Amniotic stem cell (primary cell): ENCODE measurements around the gene TRIP13.
"Not testable (repeated sequence)": the region's sequence is repeated elsewhere in the genome, so short reads cannot be mapped to it uniquely, and the experiment has no call there.

ENCODE experiments used
- DNase-seq: peaks from one replicate; lab custom pipeline; 2025; lab: John Stamatoyannopoulos, UW

Gene TRIP13

GRCh38 chr5:891837-892393 is 769 bp upstream of the TRIP13 start:
- no peak for DNase-seq

DNA sequence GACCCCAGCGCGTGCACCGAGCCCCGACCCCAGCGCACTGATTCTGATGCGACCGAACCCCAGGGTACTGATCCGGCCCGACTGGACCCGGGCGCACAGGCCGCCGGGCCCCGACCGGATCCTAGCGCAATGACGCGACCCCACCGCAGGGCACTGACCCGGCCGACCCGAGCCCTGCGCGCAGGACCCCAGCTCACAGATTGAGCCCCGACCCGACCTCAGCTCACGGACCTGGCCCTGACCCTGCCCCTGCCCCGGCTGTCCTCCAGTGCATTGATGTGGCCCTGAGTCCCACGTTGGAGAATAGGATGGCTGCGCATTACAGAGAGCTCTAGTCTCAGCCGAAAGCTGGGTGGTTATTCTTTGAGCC is 438 bp downstream of the TRIP13 start:
- DNase-seq: no peak

- DNase-seq: no peak
Observed at GRCh38 chr5:893711-894110, 1.0 kb downstream of the TRIP13 start.

GRCh38 chr5:900781-901180 is 8.1 kb downstream of the TRIP13 start:
- DNase-seq: no peak

DNA sequence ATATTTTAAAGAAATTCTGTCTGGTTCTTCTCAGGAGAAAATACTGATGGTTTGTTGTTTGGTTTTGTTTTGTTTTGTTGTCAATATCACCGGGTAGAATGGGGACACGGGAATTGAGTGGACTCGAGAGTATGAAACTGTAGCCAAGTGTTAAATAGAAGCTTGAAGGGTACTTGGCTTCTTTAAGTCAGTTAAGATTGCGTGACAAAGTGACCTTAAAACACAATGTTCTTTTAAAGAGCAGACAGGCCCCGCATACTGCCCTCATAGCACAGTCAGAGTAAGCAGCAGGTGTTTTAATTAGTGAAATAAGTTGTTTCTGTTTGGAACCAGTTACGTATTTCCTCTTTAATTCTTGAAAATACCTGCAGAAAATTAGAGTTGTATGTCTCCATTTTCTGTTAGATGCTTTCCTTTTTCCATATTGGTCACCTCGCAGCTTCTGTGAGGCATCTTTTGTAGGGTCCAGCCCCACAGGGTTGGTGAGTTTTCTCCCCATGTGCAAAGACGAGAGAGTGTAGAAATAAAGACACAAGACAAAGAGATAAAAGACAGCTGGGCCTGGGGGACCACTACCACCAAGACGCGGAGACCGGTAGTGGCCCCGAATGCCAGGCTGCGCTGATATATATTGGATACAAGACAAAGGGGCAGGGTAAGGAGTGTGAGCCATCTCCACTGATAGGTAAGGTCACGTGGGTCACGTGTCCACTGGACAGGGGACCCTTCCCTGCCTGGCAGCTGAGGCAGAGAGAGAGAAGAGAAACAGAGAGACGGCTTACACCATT is 9.6 kb downstream of the TRIP13 start:
- no peak for DNase-seq

GRCh38 chr5:903756-904096 is 11.0 kb downstream of the TRIP13 start:
- DNase-seq: no peak

- DNase-seq: no peak
Observed at GRCh38 chr5:905139-905642, 12.5 kb downstream of the TRIP13 start.

DNA sequence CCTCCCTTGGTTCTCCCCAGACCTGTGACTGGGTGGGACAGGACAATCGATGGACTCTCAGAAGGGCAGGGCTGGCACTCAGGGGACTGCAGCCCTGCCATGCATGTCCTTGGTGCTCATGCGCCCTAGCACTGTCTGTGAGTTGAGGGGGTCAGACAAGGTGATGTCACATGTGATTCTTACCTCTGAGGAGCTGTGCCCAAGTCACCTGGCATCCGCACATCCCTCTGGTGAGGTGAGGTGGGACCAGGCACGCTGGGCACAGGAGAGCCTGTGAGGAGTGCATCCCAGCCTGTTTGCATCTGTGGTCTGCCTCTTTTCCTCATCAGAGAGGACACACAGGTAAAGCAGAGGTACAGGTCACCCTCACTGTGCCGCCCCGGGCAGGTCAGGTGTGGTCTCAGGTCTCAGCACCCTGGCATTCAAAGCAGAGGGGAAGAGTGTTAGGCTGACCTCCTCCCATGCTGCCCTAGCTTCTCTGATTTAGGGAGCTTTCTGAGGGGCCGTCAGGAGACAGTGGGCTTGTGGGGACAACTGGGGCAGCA is 14.8 kb downstream of the TRIP13 start:
- DNase-seq: no peak

- no peak for DNase-seq
Observed at GRCh38 chr5:908172-908571, 15.5 kb downstream of the TRIP13 start.

DNA sequence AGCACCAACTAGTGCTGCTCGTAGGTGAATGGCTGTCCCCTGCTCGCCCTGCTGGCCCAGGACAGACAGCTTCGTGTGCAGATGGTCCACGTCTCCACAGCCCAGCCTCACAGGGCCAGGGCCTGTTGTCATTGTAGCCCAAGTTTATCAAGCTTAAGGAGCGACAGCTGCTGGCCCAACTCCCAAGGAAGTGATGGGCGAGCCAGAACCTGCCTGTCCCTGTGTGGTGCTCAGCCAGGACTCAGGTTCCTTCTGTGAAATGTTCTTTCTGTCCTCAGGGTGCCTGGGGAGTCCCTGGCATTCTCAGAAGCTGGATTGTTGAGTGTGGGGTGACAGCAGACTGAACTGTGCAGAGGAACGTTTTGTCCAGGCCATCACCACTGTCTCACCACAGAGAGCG is 16.4 kb downstream of the TRIP13 start:
- no peak for DNase-seq

GRCh38 chr5:909994-910768 is 17.5 kb downstream of the TRIP13 start:
- no peak for DNase-seq

DNA sequence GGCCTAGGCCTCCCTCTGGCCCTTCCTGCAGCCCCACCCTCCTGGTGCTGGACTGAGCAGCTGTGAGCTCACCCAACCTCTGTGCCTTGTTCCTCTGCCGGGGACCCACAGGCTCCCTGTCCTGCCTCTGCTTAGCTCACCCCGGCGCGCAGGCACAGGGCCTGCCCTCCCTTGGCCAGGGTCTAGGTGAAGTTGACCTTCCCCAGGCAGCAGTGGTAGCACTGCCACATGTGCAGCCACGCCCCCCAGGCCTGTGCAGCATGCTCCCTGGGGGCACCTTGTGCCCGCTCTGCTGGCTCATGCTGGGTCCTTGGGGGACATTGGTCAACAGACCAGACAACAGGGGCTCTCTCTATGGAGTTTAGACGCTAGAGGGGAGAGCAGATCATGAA is 18.1 kb downstream of the TRIP13 start:
- DNase-seq: no peak

- DNase-seq: no peak
Observed at GRCh38 chr5:911601-912000, 18.9 kb downstream of the TRIP13 start.

DNA sequence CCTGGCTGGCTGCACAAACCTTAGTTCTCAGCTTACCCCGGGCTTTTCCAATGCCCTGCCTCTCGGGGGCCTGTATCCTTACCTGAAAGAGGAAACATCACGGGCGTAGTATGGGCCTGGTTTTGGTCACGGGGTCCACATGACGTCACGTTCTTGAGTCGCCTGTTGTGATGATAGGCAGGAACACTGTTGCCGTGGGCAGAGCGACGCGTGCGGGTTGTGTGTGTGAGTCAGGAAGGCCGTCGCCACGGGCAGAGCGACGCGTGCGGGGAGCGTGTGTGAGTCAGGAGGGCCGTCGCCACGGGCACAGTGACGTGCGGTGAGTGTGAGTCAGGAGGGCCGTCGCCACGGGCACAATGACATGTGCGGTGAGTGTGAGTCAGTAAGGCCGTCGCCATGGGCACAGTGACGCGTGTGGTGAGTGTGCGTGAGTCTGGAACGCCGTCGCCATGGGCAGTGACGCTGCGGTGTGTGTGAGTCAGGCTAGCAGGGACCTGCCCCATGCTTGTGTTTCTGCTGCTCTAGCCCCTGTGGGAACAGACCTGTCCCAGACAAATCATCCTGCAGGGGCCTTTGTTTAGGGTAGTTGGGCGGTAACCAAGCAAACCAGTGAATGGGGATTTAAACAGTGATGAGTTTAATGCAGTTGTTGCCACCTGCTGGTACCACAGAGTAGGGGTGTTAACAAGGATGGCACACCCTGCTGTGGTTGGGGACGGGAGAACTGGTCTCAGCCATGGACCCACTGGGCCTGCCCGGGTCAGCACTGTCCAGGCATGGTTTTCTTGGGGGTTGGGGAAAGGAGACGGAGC is 19.8 kb downstream of the TRIP13 start:
- DNase-seq: no peak

GRCh38 chr5:914174-914573 is 21.5 kb downstream of the TRIP13 start:
- DNase-seq: no peak

DNA sequence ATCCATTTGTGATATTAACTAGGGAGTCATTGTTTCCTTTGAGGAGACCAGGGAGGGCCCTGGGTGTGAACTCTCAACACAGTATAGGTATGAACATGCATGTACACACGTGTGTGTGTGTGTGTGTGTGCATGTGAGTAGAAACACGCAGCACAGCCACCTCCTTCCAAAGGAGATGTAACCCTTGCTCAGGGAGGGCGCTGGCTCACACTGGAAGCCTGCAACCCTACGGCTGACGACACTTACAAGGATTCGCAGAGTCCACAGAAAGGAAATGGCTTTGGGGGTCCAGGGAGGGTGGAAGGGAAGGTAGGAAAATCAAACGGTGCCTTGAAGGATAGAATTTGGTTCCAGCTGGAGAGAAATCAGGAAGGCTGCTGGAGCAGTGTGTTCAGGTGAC is 21.9 kb downstream of the TRIP13 start:
- no peak for DNase-seq

DNA sequence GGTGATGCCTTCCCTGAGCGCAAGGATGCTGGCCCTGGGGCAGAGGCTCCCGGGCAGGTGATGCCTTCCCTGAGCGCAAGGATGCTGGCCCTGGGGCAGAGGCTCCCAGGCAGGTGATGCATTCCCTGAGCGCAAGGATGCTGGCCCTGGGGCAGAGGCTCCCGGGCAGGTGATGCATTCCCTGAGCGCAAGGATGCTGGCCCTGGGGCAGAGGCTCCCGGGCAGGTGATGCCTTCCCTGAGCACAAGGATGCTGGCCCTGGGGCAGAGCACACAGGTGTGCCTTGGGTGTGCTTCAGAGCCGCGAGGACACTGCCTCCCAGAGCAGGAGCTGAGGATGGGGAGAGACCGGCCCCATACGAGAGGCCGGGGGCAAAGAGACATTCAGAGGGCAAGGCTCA is 22.7 kb downstream of the TRIP13 start:
- not testable (repeated sequence) for DNase-seq

- DNase-seq: no peak
Observed at GRCh38 chr5:915946-916345, 23.3 kb downstream of the TRIP13 start.

DNA sequence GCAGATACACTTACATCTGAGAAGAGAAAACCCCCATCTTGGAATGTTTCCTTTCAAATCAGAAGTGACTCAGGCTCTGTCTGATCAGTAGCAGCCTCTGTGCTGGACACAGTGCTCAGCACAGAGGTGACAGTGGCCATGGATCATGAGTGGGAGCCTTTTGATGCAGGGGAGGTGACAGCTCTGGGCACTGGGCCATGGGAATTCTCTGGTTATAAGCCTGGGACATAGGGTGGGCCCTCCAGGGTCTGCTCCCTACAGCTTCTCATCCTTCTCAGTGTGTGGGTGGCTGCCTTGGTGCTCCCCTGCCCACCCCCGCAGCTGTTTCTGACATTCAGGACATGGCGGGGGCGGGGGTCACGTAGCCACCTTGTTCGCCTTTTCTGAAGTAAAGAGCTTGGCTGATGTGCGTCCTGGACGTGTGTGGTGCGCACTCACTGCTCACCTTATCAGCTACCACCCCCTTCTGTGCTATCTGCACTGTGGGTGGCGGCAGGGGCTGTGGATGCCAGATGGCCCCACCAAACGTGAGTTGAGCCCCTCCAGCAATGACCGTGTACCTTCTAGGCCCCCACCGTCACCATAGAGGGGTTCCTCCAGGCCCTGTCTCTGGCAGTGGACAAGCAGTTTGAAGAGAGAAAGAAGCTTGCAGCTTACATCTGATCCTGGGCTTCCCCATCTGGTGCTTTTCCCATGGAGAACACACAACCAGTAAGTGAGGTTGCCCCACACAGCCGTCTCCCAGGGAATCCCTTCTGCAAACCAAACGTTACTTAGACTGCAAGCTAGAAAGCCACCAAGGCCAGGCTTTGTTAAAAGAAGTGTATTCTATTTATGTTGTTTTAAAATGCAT is 24.0 kb downstream of the TRIP13 start:
- no peak for DNase-seq

DNA sequence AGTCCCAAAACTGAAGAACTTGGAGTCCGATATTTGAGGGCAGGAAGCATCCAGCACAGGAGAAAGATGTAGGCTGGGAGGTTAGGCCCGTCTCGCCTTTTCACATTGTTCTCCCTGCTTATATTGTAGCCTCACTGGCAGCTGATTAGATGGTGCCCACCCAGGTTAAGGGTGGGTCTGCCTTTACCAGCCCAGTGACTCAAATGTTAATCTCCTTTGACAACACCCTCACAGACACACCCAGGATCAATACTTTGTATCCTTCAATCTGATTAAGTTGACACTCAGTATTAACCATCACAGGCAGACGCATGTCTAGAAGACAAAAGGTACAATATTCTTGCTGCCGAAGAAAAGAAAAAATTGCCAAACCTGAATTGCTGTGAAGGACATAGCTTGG is 26.0 kb downstream of the TRIP13 start:
- not testable (repeated sequence) for DNase-seq

- DNase-seq: no peak
Observed at GRCh38 chr5:919356-920000, 26.8 kb downstream of the TRIP13 start.
